NK-92 (cell line): ENCODE measurements around the gene ZNF454.

Experiments used
- DNase-seq: peaks from one replicate; lab custom pipeline; 2025; ENCODE audit not compliant: unreplicated experiment; lab: John Stamatoyannopoulos, UW

Gene ZNF454

GRCh38 chr5:178940569-178941360 is at the start of gene ZNF454:
ZNF454 (plus strand) TSS chr5:178941198; CDS start chr5:178942792, 1,594 bp downstream.
- DNase-seq: no peak

- DNase-seq: no peak
Measured at GRCh38 chr5:178895615-178896571, 45.1 kb upstream of the ZNF454 start, which contains the start of gene ZFP2. ZFP2 (plus strand) TSS chr5:178895913; CDS start chr5:178931314, 35,401 bp downstream.

- no peak for DNase-seq
Measured at GRCh38 chr5:178899289-178899688, 41.7 kb upstream of the ZNF454 start.

GRCh38 chr5:178902849-178903248 is 38.1 kb upstream of the ZNF454 start:
- no peak for DNase-seq

- no peak for DNase-seq
Measured at GRCh38 chr5:178931846-178932760, 8.9 kb upstream of the ZNF454 start.

- DNase-seq: no peak
Measured at GRCh38 chr5:178941361-178941760, 363 bp downstream of the ZNF454 start.

GRCh38 chr5:178965465-178966055 is 24.6 kb downstream of the ZNF454 start:
- no peak for DNase-seq

- DNase-seq: no peak
Measured at GRCh38 chr5:178981381-178981780, 40.4 kb downstream of the ZNF454 start.

- no peak for DNase-seq
Measured at GRCh38 chr5:178982941-178983340, 41.9 kb downstream of the ZNF454 start.

- DNase-seq: no peak
Measured at GRCh38 chr5:178983728-178984127, 42.7 kb downstream of the ZNF454 start.

- no peak for DNase-seq
Measured at GRCh38 chr5:178984145-178985072, 43.4 kb downstream of the ZNF454 start.

GRCh38 chr5:178986326-178986960 is 45.4 kb downstream of the ZNF454 start:
- DNase-seq: no peak

- DNase-seq: no peak
Measured at GRCh38 chr5:178988436-178989220, 47.6 kb downstream of the ZNF454 start.

GRCh38 chr5:178989311-178989710 is 48.3 kb downstream of the ZNF454 start:
- DNase-seq: no peak

- no peak for DNase-seq
Measured at GRCh38 chr5:178990491-178990890, 49.5 kb downstream of the ZNF454 start.

- no peak for DNase-seq
Measured at GRCh38 chr5:178991190-178992145, 50.5 kb downstream of the ZNF454 start.
